GM21576 (cell line): Measurements from ENCODE around the gene ZXDC.

Source experiments
- ATAC-seq: cut with Tn5 transposase; IDR thresholded peaks from one replicate; pipeline ENCODE4 v1.9.1; 2021; ENCODE audit warnings: mild to moderate bottlenecking, moderate library complexity; ENCODE audit not compliant: unreplicated experiment

ZXDC gene

GRCh38 chr3:126476166-126477060 is 722 bp upstream of the ZXDC start:
- peak; percentile 23 for ATAC-seq

GRCh38 chr3:126474498-126475412 is 936 bp downstream of the ZXDC start:
- peak; percentile 12 for ATAC-seq

GRCh38 chr3:126473292-126474168 is 2.2 kb downstream of the ZXDC start:
- ATAC-seq, result no peak

GRCh38 chr3:126472277-126473006 is 3.2 kb downstream of the ZXDC start:
- ATAC-seq, result no peak

GRCh38 chr3:126469479-126469878 is 6.2 kb downstream of the ZXDC start:
- ATAC-seq, result no peak

- no peak for ATAC-seq
Measured at GRCh38 chr3:126468028-126468891, 7.4 kb downstream of the ZXDC start.

- no peak for ATAC-seq
Measured at GRCh38 chr3:126467611-126467955, 8.1 kb downstream of the ZXDC start.

GRCh38 chr3:126466886-126467610 is 8.6 kb downstream of the ZXDC start:
- ATAC-seq, result no peak

- ATAC-seq, result no peak
Measured at GRCh38 chr3:126465928-126466544, 9.7 kb downstream of the ZXDC start.

GRCh38 chr3:126464997-126465396 is 10.7 kb downstream of the ZXDC start:
- ATAC-seq, result no peak

GRCh38 chr3:126464494-126464893 is 11.2 kb downstream of the ZXDC start:
- no peak for ATAC-seq

GRCh38 chr3:126464093-126464492 is 11.6 kb downstream of the ZXDC start:
- ATAC-seq, result no peak

- ATAC-seq, result no peak
Measured at GRCh38 chr3:126463521-126463920, 12.2 kb downstream of the ZXDC start.

- ATAC-seq, result no peak
Measured at GRCh38 chr3:126461450-126462070, 14.1 kb downstream of the ZXDC start.

- ATAC-seq, result no peak
Measured at GRCh38 chr3:126460381-126460780, 15.3 kb downstream of the ZXDC start.

- no peak for ATAC-seq
Measured at GRCh38 chr3:126459763-126460127, 15.9 kb downstream of the ZXDC start.

GRCh38 chr3:126459111-126459762 is 16.5 kb downstream of the ZXDC start:
- no peak for ATAC-seq
